Liver (tissue), 9 donors: ENCODE measurements around the gene ALDH3B2. TPM values are rescaled to one million over a fixed set of nuclear protein-coding genes. Genes with fewer than 3 reads are reported as not detected.
A peak's percentile ranks its signal among the peaks of the same experiment; 100 is the strongest.

Experiments
- DNase-seq: peaks from one replicate; pipeline ENCODE4 v3.0.0-alpha.2; 2017; ENCODE audit warnings: low spot score
- H3K27ac ChIP-seq, 2 donors: one replicate each; pipeline ENCODE4 v1.7.0; 2013; ENCODE audit warnings: inconsistent platforms in 2 of 2, low read length in 2 of 2, control low read depth in 1 of 2, low read depth in 1 of 2, mild to moderate bottlenecking in 1 of 2
- H3K27me3 ChIP-seq, 4 donors: one replicate each; pipeline versions ENCODE4 v1.6.1 to v1.7.0; 2013; ENCODE audit warnings: low read length in 3 of 4, inconsistent platforms in 1 of 4, mild to moderate bottlenecking in 1 of 4, moderate library complexity in 1 of 4; ENCODE audit not compliant: control insufficient read depth in 4 of 4, insufficient read depth in 4 of 4
- H3K36me3 ChIP-seq, 4 donors: one replicate each; pipeline versions ENCODE4 v1.6.1 to v1.7.0; 2013; ENCODE audit warnings: low read length in 3 of 4, mild to moderate bottlenecking in 3 of 4, low read depth in 1 of 4, moderate library complexity in 1 of 4; ENCODE audit not compliant: control insufficient read depth in 4 of 4, insufficient read depth in 3 of 4
- H3K4me1 ChIP-seq, 4 donors: one replicate each; pipeline versions ENCODE4 v1.6.1 to v1.7.0; 2013; ENCODE audit warnings: low read length in 3 of 4, mild to moderate bottlenecking in 3 of 4, moderate library complexity in 1 of 4; ENCODE audit not compliant: control insufficient read depth in 4 of 4, insufficient read depth in 4 of 4
- H3K4me3 ChIP-seq, 3 donors: one replicate each; pipeline versions ENCODE4 v1.6.1 to v1.7.0; 2013; ENCODE audit warnings: low read length in 3 of 3, control low read depth in 1 of 3, low read depth in 1 of 3, mild to moderate bottlenecking in 1 of 3
- H3K9ac ChIP-seq, 2 donors: one replicate each; pipeline ENCODE4 v1.7.0; 2013; ENCODE audit warnings: low read length in 2 of 2, mild to moderate bottlenecking in 2 of 2, moderate library complexity in 2 of 2, control low read depth in 1 of 2, low read depth in 1 of 2
- H3K9me3 ChIP-seq, 4 donors: one replicate each; pipeline versions ENCODE4 v1.6.1 to v1.7.0; 2013; ENCODE audit warnings: low read length in 3 of 4; ENCODE audit not compliant: control insufficient read depth in 4 of 4
- CTCF ChIP-seq: fragments of 150-350 bp; IDR thresholded peaks from 2 replicates; pipeline ENCODE4 v1.5.1; 2017; ENCODE audit warnings: improper control_type of control experiment, low read depth, low read length; ENCODE audit not compliant: missing input control
- GABPA ChIP-seq, 2 donors: IDR thresholded peaks in 1 of 2; conservative IDR thresholded peaks in 1 of 2; 2 replicates each; pipeline ENCODE4 v1.6.1; 2016; ENCODE audit warnings: antibody characterized with exemption in 2 of 2, mild to moderate bottlenecking in 1 of 2, moderate library complexity in 1 of 2
- HNF4A ChIP-seq, 2 donors: conservative IDR thresholded peaks; 2 replicates each; pipeline ENCODE4 v1.6.1; 2016; ENCODE audit warnings: antibody characterized with exemption in 2 of 2, mild to moderate bottlenecking in 2 of 2
- JUND ChIP-seq, 2 donors: IDR thresholded peaks; 2 replicates each; pipeline ENCODE4 v1.6.1; 2016; ENCODE audit warnings: antibody characterized with exemption in 2 of 2
- NR2F2 ChIP-seq: IDR thresholded peaks from 2 replicates; pipeline ENCODE4 v1.6.1; 2016; ENCODE audit warnings: antibody characterized with exemption
- RAD21 ChIP-seq, 2 donors: IDR thresholded peaks; 2 replicates each; pipeline ENCODE4 v1.6.1; 2016; ENCODE audit warnings: antibody characterized with exemption in 2 of 2, mild to moderate bottlenecking in 2 of 2
- RXRA ChIP-seq, 2 donors: IDR thresholded peaks; 2 replicates each; pipeline ENCODE4 v1.6.1; 2017 to 2018; ENCODE audit warnings: antibody characterized with exemption in 2 of 2, mild to moderate bottlenecking in 1 of 2
- TAF1 ChIP-seq: conservative IDR thresholded peaks from 2 replicates; pipeline ENCODE4 v1.6.1; 2016; ENCODE audit warnings: antibody characterized with exemption, mild to moderate bottlenecking
- WGBS: extraction: QIAGEN DNeasy Blood & Tissue Kit; methylation state at CpG from one replicate; pipeline ENCODE4 v1.1.7; 2013; 5-methylcytosine and 5-hydroxymethylcytosine counted together
- polyA plus RNA-seq, 2 donors: library from polyadenylated mRNA; stranded (reverse) in 1 of 2; unstranded in 1 of 2; fragments of 200-250 nt in 1 of 2; fragments of >200 nt in 1 of 2; fragmentation: Nextera tagmentation in 1 of 2; extraction: Ambion mirVana in 1 of 2; gene quantifications; one replicate each; pipeline versions ENCODE4 v1.2.1 to v1.2.3, GENCODE V29; 2013 to 2015
- total RNA-seq, 2 donors: library from RNA; depleted of rRNA; stranded (reverse); fragments of >200 nt; gene quantifications; one replicate each; pipeline ENCODE4 v1.2.3, GENCODE V29; 2014
- TF ChIP-seq, protein P1 (sequence below): IDR thresholded peaks from 2 replicates; pipeline ENCODE4 v1.6.1; 2016; ENCODE audit warnings: antibody characterized with exemption
- TF ChIP-seq, protein P2 (sequence below): IDR thresholded peaks from 2 replicates; pipeline ENCODE4 v1.6.1; 2016; ENCODE audit warnings: antibody characterized with exemption, mild to moderate bottlenecking
- donor health status: healthy.
- donor health status: healthy.
- donor health status: healthy.
- donor health status: healthy.
- donor health status: healthy.

Gene ALDH3B2
- total and polyA plus RNA-seq, 4 donors = not detected

GRCh38 chr11:67634366-67635230, 39.8 kb downstream of the ALDH3B2 start:
- DNase-seq = no peak
- no peaks in the 10 kb centered on the region for H3K9me3 ChIP-seq
- peaks cover 7 to 32% (median 28%) of the 10 kb centered on the region in 4 donors for H3K4me1 ChIP-seq
- WGBS = 82% methylated on average over 20 of the region's 20 CpGs
- no peak overlapping the region for H3K4me3 ChIP-seq
- no peak overlapping the region for H3K27ac ChIP-seq
- no peaks in the 10 kb centered on the region for H3K27me3 ChIP-seq
- H3K9ac ChIP-seq = no peak overlapping the region
- H3K36me3 ChIP-seq = no peaks in the 10 kb centered on the region
- TF ChIP-seq RXRA (IDR thresholded peaks at IDR 0.05) = no peak
- TF ChIP-seq, protein P1, sequence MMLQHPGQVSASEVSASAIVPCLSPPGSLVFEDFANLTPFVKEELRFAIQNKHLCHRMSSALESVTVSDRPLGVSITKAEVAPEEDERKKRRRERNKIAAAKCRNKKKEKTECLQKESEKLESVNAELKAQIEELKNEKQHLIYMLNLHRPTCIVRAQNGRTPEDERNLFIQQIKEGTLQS = no peak
- no peak for TF ChIP-seq CTCF
- no peak for TF ChIP-seq TAF1
- no peak for TF ChIP-seq NR2F2

DNA sequence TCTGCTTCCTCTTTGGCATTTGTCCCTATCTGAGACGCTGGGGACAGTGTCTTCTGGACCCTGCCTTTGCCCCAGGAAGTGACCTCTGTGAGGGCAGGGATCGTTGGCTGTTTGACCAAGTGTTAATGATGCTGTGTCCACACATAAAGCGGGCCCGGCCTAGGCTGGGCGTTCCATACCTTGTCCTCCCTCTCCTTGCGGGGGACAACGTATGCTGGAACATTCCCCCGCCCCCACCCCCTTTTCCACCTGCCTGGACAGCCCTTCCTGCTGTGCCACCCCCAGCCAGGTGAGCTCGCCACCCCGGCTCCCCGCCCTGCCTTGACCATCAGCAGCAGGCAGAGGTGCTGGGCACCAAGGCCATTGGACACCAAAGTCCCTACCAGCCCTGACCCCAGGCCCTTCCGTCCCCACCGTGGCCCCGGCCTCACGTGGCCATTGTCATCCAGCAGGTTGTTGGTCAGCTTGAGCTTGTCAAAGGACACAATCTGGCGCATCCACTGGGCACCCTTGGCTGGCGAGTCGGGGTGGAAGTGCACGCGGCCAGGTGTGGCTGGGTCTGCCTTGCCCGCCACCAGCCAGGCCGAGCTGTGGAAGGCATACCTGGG, 40.6 kb downstream of the ALDH3B2 start:
- TF ChIP-seq RAD21 (IDR thresholded peaks at IDR 0.05) = no peak
- TF ChIP-seq JUND (IDR thresholded peaks at IDR 0.05) = no peak
- TF ChIP-seq, protein P2, sequence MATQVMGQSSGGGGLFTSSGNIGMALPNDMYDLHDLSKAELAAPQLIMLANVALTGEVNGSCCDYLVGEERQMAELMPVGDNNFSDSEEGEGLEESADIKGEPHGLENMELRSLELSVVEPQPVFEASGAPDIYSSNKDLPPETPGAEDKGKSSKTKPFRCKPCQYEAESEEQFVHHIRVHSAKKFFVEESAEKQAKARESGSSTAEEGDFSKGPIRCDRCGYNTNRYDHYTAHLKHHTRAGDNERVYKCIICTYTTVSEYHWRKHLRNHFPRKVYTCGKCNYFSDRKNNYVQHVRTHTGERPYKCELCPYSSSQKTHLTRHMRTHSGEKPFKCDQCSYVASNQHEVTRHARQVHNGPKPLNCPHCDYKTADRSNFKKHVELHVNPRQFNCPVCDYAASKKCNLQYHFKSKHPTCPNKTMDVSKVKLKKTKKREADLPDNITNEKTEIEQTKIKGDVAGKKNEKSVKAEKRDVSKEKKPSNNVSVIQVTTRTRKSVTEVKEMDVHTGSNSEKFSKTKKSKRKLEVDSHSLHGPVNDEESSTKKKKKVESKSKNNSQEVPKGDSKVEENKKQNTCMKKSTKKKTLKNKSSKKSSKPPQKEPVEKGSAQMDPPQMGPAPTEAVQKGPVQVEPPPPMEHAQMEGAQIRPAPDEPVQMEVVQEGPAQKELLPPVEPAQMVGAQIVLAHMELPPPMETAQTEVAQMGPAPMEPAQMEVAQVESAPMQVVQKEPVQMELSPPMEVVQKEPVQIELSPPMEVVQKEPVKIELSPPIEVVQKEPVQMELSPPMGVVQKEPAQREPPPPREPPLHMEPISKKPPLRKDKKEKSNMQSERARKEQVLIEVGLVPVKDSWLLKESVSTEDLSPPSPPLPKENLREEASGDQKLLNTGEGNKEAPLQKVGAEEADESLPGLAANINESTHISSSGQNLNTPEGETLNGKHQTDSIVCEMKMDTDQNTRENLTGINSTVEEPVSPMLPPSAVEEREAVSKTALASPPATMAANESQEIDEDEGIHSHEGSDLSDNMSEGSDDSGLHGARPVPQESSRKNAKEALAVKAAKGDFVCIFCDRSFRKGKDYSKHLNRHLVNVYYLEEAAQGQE = no peak
- TF ChIP-seq HNF4A (conservative IDR thresholded peaks at IDR 0.05) = peak in 1 of 2 donors; percentile 18
- no peak for TF ChIP-seq GABPA (IDR thresholded peaks at IDR 0.05 in 1 of 2, conservative IDR thresholded peaks at IDR 0.05 in 1 of 2)
- TF ChIP-seq RXRA (IDR thresholded peaks at IDR 0.05) = no peak
- Histone ChIP-seq H3K36me3 (no peaks in the 10 kb centered on the region), H3K27ac (no peak overlapping the region), H3K4me3 (no peak overlapping the region), H3K9ac (no peak overlapping the region), H3K4me1 (peaks cover 9 to 38% (median 33%) of the 10 kb centered on the region in 4 donors), H3K27me3 (no peaks in the 10 kb centered on the region), H3K9me3 (no peaks in the 10 kb centered on the region)
- 81% methylated on average over 22 of the region's 22 CpGs for WGBS
- DNase-seq = peak; percentile 37
